GM18520 (cell line): ENCODE results near the gene ERO1B.

ENCODE experiments used
- ATAC-seq: cut with Tn5 transposase; IDR thresholded peaks from one replicate; pipeline ENCODE4 v1.9.1; 2021; ENCODE audit not compliant: unreplicated experiment

ERO1B gene

DNA sequence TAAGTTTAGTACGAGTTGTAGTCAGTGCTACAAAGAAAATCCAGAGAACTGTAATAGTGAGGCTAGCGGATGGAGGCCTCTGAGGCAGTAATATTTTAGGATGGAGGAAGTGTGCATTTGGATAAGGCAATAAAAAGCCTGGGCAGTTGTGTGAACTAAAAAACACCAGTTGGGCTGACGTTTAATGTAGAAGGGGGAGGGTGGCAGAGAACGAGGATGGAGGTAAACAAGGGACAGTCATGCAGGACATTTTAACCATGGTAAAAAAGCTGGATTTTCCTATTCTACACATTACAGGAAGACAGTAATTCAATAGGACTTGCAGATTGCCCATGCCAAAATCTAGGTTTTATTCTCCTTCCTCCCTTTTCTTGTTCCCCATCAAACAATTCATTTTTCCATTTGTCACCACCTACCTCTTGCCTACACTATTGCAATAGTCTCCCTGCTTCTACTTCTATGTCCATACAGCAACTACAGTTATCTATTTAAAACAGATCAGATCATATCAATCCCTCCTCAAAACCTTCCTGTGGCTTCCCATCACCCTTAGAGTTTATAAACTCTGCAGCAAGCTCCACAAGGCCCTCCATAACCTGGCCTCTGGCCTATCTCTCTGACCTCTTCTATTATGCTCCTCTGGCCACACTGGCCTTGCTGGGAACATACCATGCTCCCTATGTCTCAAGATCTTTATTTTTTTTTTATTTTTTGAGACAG is 27.7 kb downstream of the ERO1B start:
- ATAC-seq = no peak

DNA sequence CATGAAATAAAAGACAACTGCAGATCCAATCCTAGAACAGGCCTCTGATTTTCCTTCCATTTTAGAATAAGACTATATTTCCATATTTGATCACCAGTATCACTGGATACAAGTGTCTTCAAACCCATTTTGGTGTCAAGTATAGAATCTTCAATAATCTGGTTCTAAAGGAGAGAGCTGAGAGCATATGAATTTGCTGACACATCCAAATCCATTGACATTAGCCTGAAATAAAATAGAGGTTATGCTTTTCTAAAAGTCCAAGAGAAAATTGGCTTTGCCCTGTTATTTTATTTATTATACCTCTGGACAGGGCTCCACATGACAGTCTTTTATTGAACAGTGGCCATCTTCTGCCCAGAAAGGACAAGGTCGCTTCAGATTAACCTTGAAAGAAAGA is 28.6 kb downstream of the ERO1B start:
- ATAC-seq = no peak

DNA sequence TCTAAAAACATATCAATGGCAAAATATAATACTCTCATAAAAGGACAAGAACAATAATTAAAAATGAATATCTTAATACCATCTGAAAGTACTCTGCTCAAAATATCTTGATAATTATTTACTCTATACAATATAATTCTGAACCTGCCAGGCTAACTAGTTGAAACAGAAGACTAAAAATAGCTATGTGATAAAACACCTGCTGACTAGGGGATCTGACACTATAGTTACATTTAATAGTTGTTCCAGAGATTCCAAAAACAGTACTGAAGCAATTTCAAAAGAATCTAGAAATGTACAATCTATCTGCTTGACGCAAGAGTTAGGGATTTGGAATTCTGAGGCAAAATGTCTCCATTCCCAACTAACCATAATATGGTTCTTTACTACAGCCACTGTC is 30.2 kb downstream of the ERO1B start:
- no peak for ATAC-seq

DNA sequence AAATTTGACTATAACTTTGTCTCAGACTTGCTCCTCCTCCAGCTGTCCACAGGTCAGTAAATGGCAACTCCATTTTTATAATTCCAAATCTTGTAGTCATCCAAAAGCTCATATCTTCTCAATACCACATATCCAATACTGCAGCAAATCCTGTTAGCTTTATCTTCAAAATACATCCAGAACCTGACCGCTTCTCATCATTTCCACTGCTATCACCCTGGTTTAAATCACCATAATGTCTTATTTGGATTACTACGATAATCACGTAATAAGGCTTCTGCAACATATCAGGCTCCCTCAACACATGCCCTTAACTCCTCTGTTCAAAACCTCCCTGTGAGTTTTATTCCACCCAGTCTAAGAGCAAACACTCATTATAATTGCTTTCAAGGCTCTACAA is 34.5 kb downstream of the ERO1B start:
- no peak for ATAC-seq

DNA sequence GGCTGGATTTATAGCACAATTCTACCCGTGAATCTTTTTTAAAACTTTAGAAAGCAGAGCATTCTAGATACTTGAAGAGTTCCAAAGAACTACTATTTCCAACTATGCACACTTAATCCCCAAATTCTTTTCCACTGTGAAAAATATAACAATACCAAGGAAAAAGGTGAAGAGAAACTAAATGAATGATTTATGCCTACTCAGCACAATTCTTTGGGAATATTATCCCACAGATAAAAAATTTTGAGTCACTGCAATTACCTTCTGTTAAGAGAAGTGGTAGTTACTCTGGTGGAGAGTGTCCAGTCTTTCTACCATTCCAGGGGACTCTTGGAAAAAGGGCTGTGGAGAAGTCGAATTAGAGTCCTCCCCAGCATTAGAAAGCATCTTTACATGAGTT is 39.2 kb downstream of the ERO1B start:
- ATAC-seq = no peak

DNA sequence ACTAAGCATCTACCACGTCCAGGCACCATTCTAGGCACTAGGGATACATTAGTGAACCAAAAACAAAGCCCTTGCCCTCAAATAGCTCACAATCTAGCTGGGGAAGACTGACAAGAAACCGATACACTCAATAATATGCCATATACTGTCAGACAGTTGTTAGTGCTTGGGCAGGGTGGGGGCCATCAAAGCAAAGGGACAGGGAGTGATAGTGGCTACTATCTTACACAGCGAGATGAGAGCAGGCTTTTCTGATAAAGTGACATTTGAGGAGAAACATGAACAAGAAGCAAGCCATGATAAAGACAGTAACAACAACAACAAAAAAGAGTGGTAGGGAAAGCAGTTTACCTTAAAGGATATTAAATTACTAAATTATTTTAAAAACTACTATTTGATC is 41.1 kb downstream of the ERO1B start:
- no peak for ATAC-seq

DNA sequence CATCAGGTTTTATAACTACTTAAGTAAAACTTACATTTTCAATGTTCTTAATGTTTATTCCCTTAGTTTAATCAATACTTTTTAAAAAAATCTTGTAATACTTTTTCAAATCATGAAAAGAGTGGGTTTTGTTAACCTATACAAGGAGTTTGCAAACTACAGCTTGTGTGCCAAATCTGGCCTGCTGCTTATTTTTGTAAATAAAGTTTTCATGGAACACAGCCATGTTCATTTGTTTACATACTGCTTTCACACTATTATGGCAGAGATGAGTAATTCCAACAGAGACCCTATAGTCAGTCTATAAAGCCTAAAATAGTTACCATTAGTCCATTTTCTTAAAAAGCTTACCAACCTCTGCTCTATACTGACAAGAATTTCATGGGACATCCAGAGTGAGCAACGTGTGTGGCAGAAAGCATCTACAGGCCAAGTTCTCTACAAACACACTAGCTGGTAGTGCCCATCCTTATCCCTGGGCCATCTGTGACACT is 42.6 kb downstream of the ERO1B start:
- no peak for ATAC-seq

DNA sequence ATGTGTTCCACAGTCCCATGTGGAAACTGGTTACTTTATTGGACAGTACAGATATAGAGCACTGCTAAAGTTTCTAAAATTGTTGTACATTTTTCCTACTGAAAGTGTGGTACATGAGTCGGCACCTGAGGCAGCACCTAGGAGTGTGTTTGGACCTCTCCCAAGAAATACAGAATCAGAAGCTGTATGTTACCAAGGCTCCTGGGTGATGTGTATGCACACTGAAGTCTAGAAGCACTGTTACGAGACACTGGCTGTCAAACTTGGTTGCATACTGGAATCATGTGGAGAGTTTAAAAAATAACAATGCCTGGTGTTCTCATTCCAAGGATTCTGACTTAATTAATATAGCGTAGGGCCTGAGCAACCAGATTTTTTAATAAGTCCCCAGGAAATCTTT is 46.6 kb downstream of the ERO1B start:
- ATAC-seq = no peak

DNA sequence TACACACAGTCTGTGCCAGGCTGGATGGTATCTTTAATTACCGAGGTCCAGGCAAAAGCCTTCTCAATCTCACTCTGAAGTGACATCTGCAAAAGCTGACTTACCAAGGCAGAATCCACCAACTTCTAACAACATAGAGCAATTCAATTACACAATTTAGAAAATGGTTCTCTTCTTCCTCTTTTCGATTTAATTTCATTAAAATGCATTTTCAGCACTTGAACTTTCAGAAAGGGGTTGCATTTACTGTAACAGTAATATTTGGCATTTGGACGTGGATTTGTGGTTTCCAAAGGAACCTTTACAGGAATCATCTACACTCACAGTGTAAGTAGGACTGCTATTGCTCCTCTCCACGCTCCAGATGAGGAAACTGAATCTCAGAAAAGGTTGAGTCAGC is 53.3 kb downstream of the ERO1B start:
- ATAC-seq = no peak

DNA sequence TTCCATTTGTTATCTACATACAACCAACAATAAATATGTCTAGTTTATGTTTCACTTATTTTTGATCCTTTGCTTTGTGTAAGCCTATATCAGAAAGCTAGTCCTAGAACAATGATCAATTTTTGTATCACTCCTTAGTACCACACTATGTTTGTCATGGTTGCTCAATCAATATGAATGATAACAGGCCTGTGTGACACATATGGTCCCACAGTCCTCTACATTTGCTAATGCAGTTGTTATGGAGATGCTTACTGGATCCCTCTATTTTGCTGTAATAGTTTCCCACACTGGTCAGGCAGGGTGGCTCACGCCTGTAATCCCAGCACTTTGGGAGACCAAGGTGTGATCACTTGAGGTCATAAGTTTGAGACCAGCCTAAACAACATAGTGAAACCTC is 59.1 kb downstream of the ERO1B start:
- ATAC-seq = no peak

DNA sequence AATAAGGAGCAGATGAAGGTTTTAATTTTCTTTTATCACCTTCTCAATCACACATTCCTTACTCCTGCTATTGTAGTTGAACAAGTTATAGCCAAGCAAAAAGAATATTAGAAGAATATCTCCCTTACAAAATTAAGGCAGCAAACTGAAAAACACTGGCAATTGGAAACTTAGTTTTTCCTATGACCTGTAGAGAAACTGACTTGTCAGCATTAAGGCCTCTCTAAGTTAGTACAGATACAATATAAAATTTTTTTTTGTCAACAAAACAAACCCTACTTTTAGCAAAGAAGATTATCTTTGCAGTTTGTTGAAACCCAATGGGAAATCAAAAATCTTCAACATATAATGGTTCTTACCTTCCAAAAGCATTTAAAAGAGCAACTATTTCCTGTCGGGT is 61.3 kb downstream of the ERO1B start:
- ATAC-seq = no peak

DNA sequence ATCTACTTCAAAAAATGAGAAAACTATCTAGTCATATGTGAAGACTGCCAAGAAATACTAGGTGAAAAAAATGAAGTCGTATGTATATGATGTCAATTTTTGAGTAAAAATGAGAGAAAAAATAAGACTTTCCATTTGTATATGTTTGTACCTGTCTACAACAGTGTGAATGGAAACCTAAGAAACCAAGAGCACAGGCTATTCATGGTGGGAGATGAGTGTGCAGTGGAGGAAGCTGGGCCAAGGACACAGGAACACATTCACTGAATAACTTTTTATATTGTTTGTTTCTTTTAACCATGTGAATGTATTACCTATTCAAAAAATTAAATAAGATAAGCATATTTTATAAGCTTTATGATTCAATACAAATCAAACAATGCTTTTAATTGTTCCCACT is 67.0 kb downstream of the ERO1B start:
- ATAC-seq = no peak

DNA sequence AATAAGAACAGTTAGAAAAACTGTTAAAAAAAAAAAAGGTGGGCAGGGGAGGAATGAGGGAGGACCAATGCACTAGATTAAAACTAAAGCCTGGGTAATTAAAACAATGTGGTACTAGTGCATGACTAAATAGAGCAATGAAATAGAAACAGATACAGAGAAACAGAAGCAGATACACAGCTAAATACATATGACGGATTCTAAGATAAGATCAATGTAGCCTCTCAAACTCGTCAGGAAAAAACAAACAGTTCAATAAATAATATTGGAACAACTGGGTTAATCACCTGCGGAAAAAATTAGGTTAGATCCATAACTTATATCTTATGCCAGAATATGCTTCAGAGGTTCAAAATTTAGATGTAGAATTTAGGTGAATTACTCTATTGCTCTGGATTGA is 68.2 kb downstream of the ERO1B start:
- ATAC-seq = no peak

DNA sequence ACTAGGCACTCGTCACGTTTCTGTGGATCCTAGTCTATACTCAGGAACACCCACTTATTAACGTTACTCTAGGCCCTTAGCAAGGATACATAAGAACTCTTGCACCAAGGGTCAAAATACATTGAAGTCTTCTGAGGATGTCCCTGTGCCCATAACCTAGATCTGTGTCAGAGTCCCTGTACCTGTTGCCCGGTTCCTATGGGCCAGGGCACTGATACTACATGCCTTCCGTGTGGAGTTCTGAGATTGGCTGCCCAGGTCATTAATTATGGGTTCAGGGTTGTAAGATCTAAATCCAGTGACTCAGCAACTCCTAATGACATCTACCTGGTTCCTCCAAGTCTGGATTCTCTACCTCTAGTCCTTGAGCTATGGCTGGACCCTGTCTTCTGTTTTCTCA is 69.9 kb downstream of the ERO1B start:
- ATAC-seq = no peak

DNA sequence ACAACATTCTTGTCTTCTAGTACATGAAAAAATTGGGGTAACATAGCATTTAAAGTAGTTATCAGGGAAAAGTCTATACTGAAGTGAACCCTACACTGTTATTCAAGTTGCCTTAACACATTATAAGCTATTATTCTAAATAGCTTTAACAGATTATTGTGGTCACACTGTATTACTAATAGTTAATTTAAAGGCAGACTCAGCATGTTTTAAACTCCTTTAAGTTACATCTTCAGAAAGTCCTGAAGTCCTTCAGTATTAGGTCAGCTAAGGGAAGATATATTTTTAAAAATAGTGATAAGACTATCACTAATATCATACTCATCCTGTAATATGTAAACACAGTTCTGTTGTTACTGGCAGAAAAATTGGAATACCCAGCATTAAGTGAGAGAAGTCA is 72.0 kb downstream of the ERO1B start:
- no peak for ATAC-seq

DNA sequence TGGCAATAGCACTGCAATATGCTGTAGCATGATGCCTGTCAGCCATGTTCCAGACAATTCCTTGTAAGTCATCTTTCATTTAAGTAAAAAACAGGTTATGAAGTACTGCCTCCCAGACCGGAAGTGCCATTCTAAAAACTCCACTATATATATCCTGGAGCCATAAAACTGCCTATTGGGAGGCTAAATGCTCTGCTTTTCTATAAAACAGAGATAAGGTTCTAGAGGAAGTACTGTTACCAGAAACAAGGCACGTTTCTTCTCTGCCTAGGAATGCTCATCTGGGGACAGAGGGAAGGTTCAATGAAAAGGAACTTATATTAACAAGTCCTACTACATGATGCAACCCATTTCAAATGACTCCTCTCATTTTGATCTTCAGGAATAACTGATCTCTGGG is 72.6 kb downstream of the ERO1B start:
- ATAC-seq = no peak

DNA sequence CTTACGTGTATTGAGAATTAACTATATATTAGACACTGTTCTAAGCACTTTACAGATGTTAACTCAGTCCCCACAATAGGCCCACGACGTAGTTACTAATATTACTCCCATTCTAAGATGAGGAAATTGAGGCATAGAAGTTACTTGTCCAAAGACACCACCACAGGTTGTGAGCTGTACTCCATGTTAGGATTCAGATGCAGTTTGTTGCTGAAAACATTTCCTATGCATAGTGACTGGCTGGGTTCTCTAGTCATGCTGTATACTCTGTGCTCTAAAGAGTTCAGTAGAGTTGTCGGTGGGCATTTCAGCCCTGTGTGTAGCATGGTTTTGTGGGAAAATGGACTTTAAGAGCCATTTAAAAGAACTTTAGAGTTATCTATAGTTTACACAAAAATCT is 74.2 kb downstream of the ERO1B start:
- no peak for ATAC-seq

DNA sequence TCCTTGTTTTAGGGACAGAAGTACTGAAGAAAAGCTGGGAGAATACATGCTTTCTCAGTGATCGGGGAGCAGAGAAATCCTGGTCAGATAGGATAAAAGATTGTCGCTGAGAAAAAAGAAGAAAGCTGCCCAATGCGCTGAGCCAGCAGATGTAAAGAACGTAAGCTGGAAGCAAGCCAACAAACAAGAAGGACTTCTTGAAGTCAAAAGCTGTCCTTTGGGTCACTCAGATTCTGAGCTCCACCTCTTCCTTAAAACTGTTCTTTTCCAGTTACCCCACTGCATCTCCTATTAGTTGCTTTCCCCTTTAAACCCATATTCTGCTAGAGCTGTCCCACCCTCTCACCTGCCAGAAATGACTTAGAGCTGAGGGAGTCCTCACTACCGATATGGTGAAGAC is 74.6 kb downstream of the ERO1B start:
- ATAC-seq = no peak

DNA sequence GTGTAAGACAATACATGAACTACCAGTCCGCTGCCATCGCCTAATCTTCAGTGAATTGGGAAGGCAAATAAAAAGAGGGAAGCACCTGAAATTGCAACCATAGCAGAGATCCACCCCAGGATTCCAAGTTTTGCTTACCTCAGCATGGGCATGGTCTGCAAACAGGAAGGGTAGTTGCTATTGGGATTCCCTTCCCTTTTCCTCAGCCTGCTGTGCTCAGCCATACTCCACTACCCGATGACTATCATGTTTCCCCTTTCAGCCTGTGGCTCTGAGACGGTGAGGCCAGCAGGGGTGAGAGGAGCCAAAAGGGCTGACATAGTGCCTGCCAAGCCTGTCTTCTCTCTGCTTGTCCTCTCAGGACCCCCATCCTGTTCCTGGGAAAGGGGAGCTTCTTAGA is 75.2 kb downstream of the ERO1B start:
- no peak for ATAC-seq

DNA sequence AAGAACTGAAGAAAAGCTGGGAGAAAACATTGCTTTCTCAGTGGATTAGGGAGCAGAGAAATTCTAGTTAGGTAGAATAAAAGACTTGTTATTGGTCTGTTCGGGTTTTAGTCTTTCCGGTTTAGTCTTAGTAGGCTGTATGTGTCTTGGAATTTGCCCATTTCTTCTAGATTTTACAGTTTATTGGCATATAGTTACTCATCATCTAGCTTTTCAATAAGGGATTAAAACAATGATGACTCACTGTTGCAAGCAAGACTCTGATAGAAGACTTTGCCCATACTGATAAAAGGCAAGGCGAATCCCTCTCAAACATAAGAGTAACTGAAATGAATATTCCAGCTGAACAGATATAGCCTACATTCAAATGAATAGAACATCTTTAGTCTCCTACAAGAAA is 77.1 kb downstream of the ERO1B start:
- no peak for ATAC-seq

DNA sequence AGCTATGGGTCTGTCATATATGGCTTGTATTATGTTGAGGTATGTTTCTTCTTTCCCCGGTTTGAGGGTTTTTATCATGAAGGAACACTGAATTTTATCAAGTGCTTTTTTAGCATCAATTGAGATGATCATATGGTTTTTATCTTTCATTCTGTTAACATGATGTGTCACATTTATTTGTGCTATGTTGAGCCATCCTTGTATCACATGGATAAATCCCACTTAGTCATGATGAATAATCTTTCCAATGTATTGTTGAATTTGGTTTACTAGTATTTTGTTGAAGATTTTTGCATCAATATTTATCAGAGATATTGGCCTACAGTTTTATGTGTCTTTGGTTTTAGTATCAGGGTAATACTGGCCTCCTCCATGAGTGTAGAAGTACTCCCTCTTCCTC is 77.7 kb downstream of the ERO1B start:
- ATAC-seq = no peak

DNA sequence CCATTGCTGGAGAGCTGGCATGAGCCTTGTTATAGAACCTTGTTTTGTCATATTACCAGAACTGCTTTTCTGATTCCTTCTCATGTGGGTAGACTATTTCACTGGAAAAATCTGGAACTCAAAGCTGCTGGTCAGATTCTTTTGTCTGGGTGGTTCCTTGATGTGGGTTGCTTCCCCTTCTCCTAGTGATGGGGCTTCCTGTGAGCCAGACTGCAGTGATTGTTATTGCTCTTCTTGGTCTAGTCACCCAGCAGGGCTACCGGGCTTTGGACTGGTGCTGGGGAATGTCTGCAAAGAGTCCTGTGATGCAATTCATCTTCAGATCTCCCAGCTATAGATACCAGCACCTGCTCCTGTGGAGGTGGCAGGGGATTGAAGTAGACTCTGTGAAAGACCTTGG is 80.0 kb downstream of the ERO1B start:
- ATAC-seq = no peak

DNA sequence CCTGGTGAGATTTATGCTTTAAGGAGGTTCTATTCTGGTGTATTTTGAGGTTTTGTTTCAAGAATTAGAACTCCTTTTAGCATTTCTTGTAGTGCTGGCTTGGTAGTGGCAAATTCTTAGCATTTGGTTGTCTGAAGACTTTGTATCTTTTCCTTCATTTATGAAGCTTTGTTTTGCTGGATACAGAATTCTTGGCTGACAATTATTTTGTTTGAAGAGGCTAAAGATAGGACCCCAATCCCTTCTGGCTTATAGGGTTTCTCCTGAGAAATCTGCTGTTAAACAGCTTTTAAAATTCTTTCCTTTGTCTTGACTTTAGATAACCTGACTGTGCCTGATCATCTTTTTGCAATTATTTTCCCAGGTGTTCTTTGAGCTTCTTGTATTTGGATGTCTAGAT is 80.8 kb downstream of the ERO1B start:
- no peak for ATAC-seq
